GM18858 (cell line): Measurements from ENCODE around the gene FBXO42.
"Not testable (repeated sequence)": the region's sequence is repeated elsewhere in the genome, so short reads cannot be mapped to it uniquely, and the experiment has no call there.

ENCODE experiments used
- ATAC-seq: cut with Tn5 transposase; IDR thresholded peaks from one replicate; pipeline ENCODE4 v1.9.1; 2021; ENCODE audit not compliant: unreplicated experiment

Gene FBXO42

GRCh38 chr1:16266411-16267118 is 85.7 kb downstream of the FBXO42 start:
- ATAC-seq: no peak

- ATAC-seq: no peak
These were observed 90.2 kb downstream of the FBXO42 start for GRCh38 chr1:16262067-16262466.

- no peak for ATAC-seq
These were observed 91.5 kb downstream of the FBXO42 start for GRCh38 chr1:16260814-16261213.

- ATAC-seq: no peak
These were observed 93.6 kb downstream of the FBXO42 start for GRCh38 chr1:16258591-16259135.

- no peak for ATAC-seq
These were observed 94.3 kb downstream of the FBXO42 start for GRCh38 chr1:16257968-16258367.

- ATAC-seq: not testable (repeated sequence)
These were observed 94.7 kb downstream of the FBXO42 start for GRCh38 chr1:16257556-16257955.

GRCh38 chr1:16256478-16256877 is 95.8 kb downstream of the FBXO42 start:
- no peak for ATAC-seq

- no peak for ATAC-seq
These were observed 97.9 kb downstream of the FBXO42 start for GRCh38 chr1:16254263-16254928.

GRCh38 chr1:16253332-16253922 is 98.9 kb downstream of the FBXO42 start:
- no peak for ATAC-seq

- no peak for ATAC-seq
These were observed 99.4 kb downstream of the FBXO42 start for GRCh38 chr1:16252912-16253311.

GRCh38 chr1:16251381-16251780 is 100.9 kb downstream of the FBXO42 start:
- no peak for ATAC-seq

- no peak for ATAC-seq
These were observed 101.6 kb downstream of the FBXO42 start for GRCh38 chr1:16250524-16251251.

GRCh38 chr1:16249596-16250241 is 102.6 kb downstream of the FBXO42 start:
- no peak for ATAC-seq

- ATAC-seq: no peak
These were observed 103.4 kb downstream of the FBXO42 start for GRCh38 chr1:16248603-16249516.

GRCh38 chr1:16248007-16248436 is 104.3 kb downstream of the FBXO42 start:
- ATAC-seq: no peak

GRCh38 chr1:16247441-16247840 is 104.8 kb downstream of the FBXO42 start:
- no peak for ATAC-seq

GRCh38 chr1:16246961-16247360 is 105.3 kb downstream of the FBXO42 start:
- ATAC-seq: no peak

GRCh38 chr1:16246239-16246638 is 106.0 kb downstream of the FBXO42 start:
- not testable (repeated sequence) for ATAC-seq

- ATAC-seq: no peak
These were observed 106.6 kb downstream of the FBXO42 start for GRCh38 chr1:16245476-16246196.
